Neural progenitor cell (in vitro differentiated cells): Measurements from ENCODE around the gene RSPH1. TPM values are rescaled to one million over a fixed set of nuclear protein-coding genes. Genes with fewer than 3 reads are reported as not detected.

Experiments
- DNase-seq: peaks from one replicate; pipeline ENCODE4 v3.0.0-alpha.2; 2016; ENCODE audit warnings: low spot score
- H2AFZ ChIP-seq: fragments of 200-600 bp; sonication (generic); replicated peaks from 2 replicates; pipeline ENCODE4 v1.6.1; 2016; ENCODE audit warnings: antibody characterized with exemption
- H3F3A ChIP-seq: fragments of 200-600 bp; sonication (generic); 2 replicates; pipeline ENCODE4 v1.6.1; 2016; ENCODE audit warnings: antibody characterized with exemption, low read depth
- H3K27ac ChIP-seq: fragments of 200-600 bp; sonication (generic); 2 replicates; pipeline ENCODE4 v1.5.1; 2016; ENCODE audit warnings: mild to moderate bottlenecking
- H3K27me3 ChIP-seq: fragments of 200-600 bp; sonication (generic); 2 replicates; pipeline ENCODE4 v1.6.1; 2016; ENCODE audit warnings: mild to moderate bottlenecking, moderate library complexity
- H3K36me3 ChIP-seq: fragments of 200-600 bp; sonication (generic); 2 replicates; pipeline ENCODE4 v1.5.1; 2016
- H3K4me1 ChIP-seq: fragments of 200-600 bp; sonication (generic); 2 replicates; pipeline ENCODE4 v1.6.1; 2016; ENCODE audit warnings: mixed run types
- H3K4me2 ChIP-seq: fragments of 200-600 bp; sonication (generic); 2 replicates; pipeline ENCODE4 v1.6.1; 2016
- H3K4me3 ChIP-seq: fragments of 200-600 bp; sonication (generic); 2 replicates; pipeline ENCODE4 v1.5.1; 2016
- H3K79me2 ChIP-seq: fragments of 200-600 bp; sonication (generic); 2 replicates; pipeline ENCODE4 v1.6.1; 2016; ENCODE audit warnings: low read depth
- H3K9ac ChIP-seq: fragments of 200-600 bp; sonication (generic); 2 replicates; pipeline ENCODE4 v1.6.1; 2016
- H3K9me3 ChIP-seq: fragments of 200-600 bp; sonication (generic); 2 replicates; pipeline ENCODE4 v1.5.1; 2016; ENCODE audit warnings: low read depth
- H4K20me1 ChIP-seq: fragments of 200-600 bp; sonication (generic); 2 replicates; pipeline ENCODE4 v1.6.1; 2016; ENCODE audit warnings: low read depth
- H3K27ac Mint-ChIP-seq: 3 replicates; pipeline ENCODE4 v1.8.0; 2021; ENCODE audit warnings: mixed read lengths
- H3K27me3 Mint-ChIP-seq: 2 replicates; pipeline ENCODE4 v1.8.0; 2022; ENCODE audit warnings: low read depth, mild to moderate bottlenecking, inconsistent platforms, moderate library complexity, mixed read lengths; ENCODE audit not compliant: insufficient read depth
- H3K36me3 Mint-ChIP-seq: 3 replicates; pipeline ENCODE4 v1.8.0; 2021; ENCODE audit warnings: mixed read lengths
- H3K4me1 Mint-ChIP-seq: 3 replicates; pipeline ENCODE4 v1.8.0; 2021; ENCODE audit warnings: mixed read lengths
- H3K4me3 Mint-ChIP-seq: 3 replicates; pipeline ENCODE4 v1.8.0; 2021; ENCODE audit warnings: mild to moderate bottlenecking, moderate library complexity, mixed read lengths
- H3K9me3 Mint-ChIP-seq: 3 replicates; pipeline ENCODE4 v1.8.0; 2020; ENCODE audit warnings: mixed read lengths
- CTCF ChIP-seq: fragments of 200-600 bp; sonication (generic); IDR thresholded peaks from 2 replicates; pipeline ENCODE4 v1.5.1; 2017; ENCODE audit warnings: antibody characterized with exemption, mild to moderate bottlenecking
- EZH2 ChIP-seq: fragments of 200-600 bp; sonication (generic); IDR thresholded peaks from 2 replicates; pipeline ENCODE4 v1.6.1; 2017; ENCODE audit warnings: antibody characterized with exemption, mild to moderate bottlenecking, moderate library complexity
- EZH2phosphoT487 ChIP-seq: fragments of 200-600 bp; sonication (generic); IDR thresholded peaks from 2 replicates; pipeline ENCODE4 v1.6.1; 2017; ENCODE audit warnings: antibody characterized with exemption
- total RNA-seq: library from RNA; depleted of rRNA; stranded (reverse); fragments of >200 nt; gene quantifications from 2 replicates; pipeline ENCODE4 v1.2.3, GENCODE V29; 2015; ENCODE audit warnings: low replicate concordance

Gene RSPH1
- total RNA-seq, 1 donor from 2014 or later, result 0.04 TPM

GRCh38 chr21:42507418-42507817 lies 11.4 kb upstream of the RSPH1 start:
- Histone ChIP-seq H3F3A (peaks cover 8% of the 10 kb centered on the region), H3K79me2 (no peaks in the 10 kb centered on the region), H3K9me3 (no peaks in the 10 kb centered on the region), H3K27ac (no peak overlapping the region), H4K20me1 (no peaks in the 10 kb centered on the region), H3K27me3 (no peaks in the 10 kb centered on the region), H3K4me3 (no peak overlapping the region), H3K4me1 (peaks cover under 1% of the 10 kb centered on the region), H3K4me2 (no peak overlapping the region), H3K9ac (no peak overlapping the region), H3K36me3 (no peaks in the 10 kb centered on the region), H2AFZ (no peak overlapping the region)
- no peaks in the 10 kb centered on the region for H3K9me3 Mint-ChIP-seq
- no peak overlapping the region for H3K27ac Mint-ChIP-seq
- peaks cover 29% of the 10 kb centered on the region for H3K4me1 Mint-ChIP-seq
- no peak for DNase-seq
- no peaks in the 10 kb centered on the region for H3K36me3 Mint-ChIP-seq
- no peak overlapping the region for H3K4me3 Mint-ChIP-seq
- peaks cover 2% of the 10 kb centered on the region for H3K27me3 Mint-ChIP-seq
- TF ChIP-seq EZH2, result no peak
- TF ChIP-seq EZH2phosphoT487, result no peak
- TF ChIP-seq CTCF, result no peak

- Mint-ChIP-seq H3K9me3 (no peaks in the 10 kb centered on the region), H3K4me1 (peaks cover 22% of the 10 kb centered on the region), H3K4me3 (no peak overlapping the region), H3K27me3 (no peaks in the 10 kb centered on the region), H3K36me3 (no peaks in the 10 kb centered on the region), H3K27ac (no peak overlapping the region)
- H3K4me2 ChIP-seq, result no peak overlapping the region
- H3K27me3 ChIP-seq, result no peaks in the 10 kb centered on the region
- H3K79me2 ChIP-seq, result no peaks in the 10 kb centered on the region
- H3K4me1 ChIP-seq, result peaks cover 3% of the 10 kb centered on the region
- no peak overlapping the region for H3K9ac ChIP-seq
- no peaks in the 10 kb centered on the region for H3K9me3 ChIP-seq
- H3K36me3 ChIP-seq, result no peaks in the 10 kb centered on the region
- H4K20me1 ChIP-seq, result no peaks in the 10 kb centered on the region
- peaks cover 4% of the 10 kb centered on the region for H3F3A ChIP-seq
- DNase-seq, result no peak
- H3K27ac ChIP-seq, result no peak overlapping the region
- no peak overlapping the region for H2AFZ ChIP-seq
- no peak for TF ChIP-seq CTCF
- no peak for TF ChIP-seq EZH2phosphoT487
- TF ChIP-seq EZH2, result no peak
- no peak overlapping the region for H3K4me3 ChIP-seq
Observed at GRCh38 chr21:42505090-42505726, 9.2 kb upstream of the RSPH1 start.

GRCh38 chr21:42503711-42504110 lies 7.7 kb upstream of the RSPH1 start:
- peaks cover 12% of the 10 kb centered on the region for H3K4me1 ChIP-seq
- H3K27ac ChIP-seq, result no peak overlapping the region
- no peak overlapping the region for H3K4me2 ChIP-seq
- H3F3A ChIP-seq, result peaks cover 11% of the 10 kb centered on the region
- no peaks in the 10 kb centered on the region for H3K36me3 Mint-ChIP-seq
- peaks cover 22% of the 10 kb centered on the region for H3K4me1 Mint-ChIP-seq
- DNase-seq, result no peak
- no peak for TF ChIP-seq EZH2phosphoT487
- no peak for TF ChIP-seq CTCF
- no peak for TF ChIP-seq EZH2
- no peak overlapping the region for H3K27ac Mint-ChIP-seq
- no peaks in the 10 kb centered on the region for H3K79me2 ChIP-seq
- H3K9ac ChIP-seq, result no peak overlapping the region
- H3K9me3 Mint-ChIP-seq, result no peaks in the 10 kb centered on the region
- H3K4me3 Mint-ChIP-seq, result no peak overlapping the region
- H3K9me3 ChIP-seq, result no peaks in the 10 kb centered on the region
- H3K27me3 ChIP-seq, result no peaks in the 10 kb centered on the region
- no peaks in the 10 kb centered on the region for H4K20me1 ChIP-seq
- no peaks in the 10 kb centered on the region for H3K27me3 Mint-ChIP-seq
- H3K36me3 ChIP-seq, result no peaks in the 10 kb centered on the region
- H3K4me3 ChIP-seq, result no peak overlapping the region
- H2AFZ ChIP-seq, result no peak overlapping the region
